Right cardiac atrium (tissue), 5 donors: ENCODE measurements around the gene OR2V2. TPM values are rescaled to one million over a fixed set of nuclear protein-coding genes. Genes with fewer than 3 reads are reported as not detected.

Experiments
- ATAC-seq, 2 donors: fragments of 200-7000 bp; cut with Tn5 transposase; one replicate each; pipeline versions ENCODE4 v1.8.0 to v1.9.1; 2020; ENCODE audit warnings: moderate library complexity in 2 of 2, mild to moderate bottlenecking in 1 of 2
- DNase-seq, 3 donors: peaks; one replicate each; pipeline ENCODE4 v3.0.0-alpha.2; 2020
- H3K27ac ChIP-seq: one replicate; pipeline ENCODE4 v1.5.1; 2013; ENCODE audit warnings: mild to moderate bottlenecking, low read length, control low read depth, moderate library complexity
- H3K27me3 ChIP-seq: one replicate; pipeline ENCODE4 v1.6.1; 2013; ENCODE audit not compliant: control insufficient read depth, insufficient read depth
- H3K4me1 ChIP-seq: one replicate; pipeline ENCODE4 v1.6.1; 2013; ENCODE audit warnings: low read length; ENCODE audit not compliant: control insufficient read depth, insufficient read depth
- H3K4me3 ChIP-seq: one replicate; pipeline ENCODE4 v1.5.1; 2013; ENCODE audit warnings: low read length, control low read depth
- H3K9me3 ChIP-seq: one replicate; pipeline ENCODE4 v1.6.1; 2013; ENCODE audit warnings: low read length; ENCODE audit not compliant: control insufficient read depth
- WGBS: extraction: QIAGEN DNeasy Blood & Tissue Kit; methylation state at CpG from one replicate; pipeline ENCODE4 v1.1.7; 2013; 5-methylcytosine and 5-hydroxymethylcytosine counted together
- intact Hi-C, 4 donors: fragments of 100-400 bp; cut with DNase I; formaldehyde crosslinking; loops; one replicate each; pipeline versions ENCODE4 v1.11.0 to v1.14.0; 2022 to 2023
- polyA plus RNA-seq: library from polyadenylated mRNA; stranded (reverse); fragments of 200-250 nt; gene quantifications from one replicate; pipeline ENCODE4 v1.2.3, GENCODE V29; 2013
- total RNA-seq, 4 donors: library from RNA; stranded (reverse); fragmentation: NEBNext Ultra II Directional; extraction: Animal tissue kit (Norgen Biotek cat#: 25700); gene quantifications; one replicate each; pipeline ENCODE4 v1.2.1, GENCODE V29; 2021
- donor health status: healthy with polysubstance abuse.
- donor health status: DM: no; HTN: yes; CAD: no.
- donor health status: DM: no; HTN: no; CAD: no.
- donor health status: DM: no; HTN: yes; CAD: no; lungs with severe emphysema.
- donor health status: DM: yes; HTN: yes; CAD: no.

OR2V2 gene
- total and polyA plus RNA-seq, 5 donors, result not detected

- 4% methylated on average over 37 of the region's 37 CpGs for WGBS
- H3K4me3 ChIP-seq, result no peak overlapping the region
- ATAC-seq (peak; percentile 23 to 24), DNase-seq (peak; percentile 79 to 91 (median 90))
- peaks cover 3% of the 10 kb centered on the region for H3K4me1 ChIP-seq
- intact Hi-C loops, result loop anchor here in 3 of 4 donors (2.0 to 10.0 kb wide), 3 partner anchors 19 to 57 kb away; partner anchors contain the start of genes RACK1 (in 2 of the 3) and TRIM41 (in 2 of the 3)
- H3K27me3 ChIP-seq, result no peaks in the 10 kb centered on the region
- H3K9me3 ChIP-seq, result no peaks in the 10 kb centered on the region
- H3K27ac ChIP-seq, result no peak overlapping the region
Observed at GRCh38 chr5:181187500-181188213, 40.3 kb downstream of the OR2V2 start.

DNA sequence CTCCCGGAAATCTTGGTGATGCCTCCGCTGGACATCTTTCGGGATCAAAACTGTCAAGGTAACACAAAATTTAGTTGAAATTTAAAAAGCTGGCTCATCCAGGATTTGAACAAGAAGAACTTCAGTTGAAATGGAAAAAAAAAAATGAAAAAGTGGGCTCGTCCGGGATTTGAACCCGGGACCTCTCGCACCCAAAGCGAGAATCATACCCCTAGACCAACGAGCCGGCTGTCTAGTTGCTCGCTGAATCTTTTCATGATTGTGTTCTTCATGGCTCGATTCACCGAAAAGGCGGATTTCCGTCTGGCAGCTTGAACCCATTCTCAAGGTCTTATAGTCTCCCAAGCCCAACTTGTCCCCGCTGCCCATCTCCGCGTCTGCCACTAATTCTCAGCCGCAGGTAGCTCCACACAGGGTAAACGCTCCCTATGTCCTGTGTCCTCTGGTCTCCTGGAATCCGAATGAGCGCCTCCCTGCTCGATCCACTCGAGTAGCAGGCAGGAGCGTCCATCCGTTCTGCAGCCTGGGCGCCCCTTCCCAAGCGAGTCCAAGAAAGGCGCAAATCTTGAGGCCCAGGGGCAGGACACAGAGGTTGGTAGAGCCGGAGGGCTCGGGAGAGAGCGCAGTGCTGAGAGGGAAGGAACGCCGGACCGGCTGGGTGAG is 41.4 kb downstream of the OR2V2 start:
- intact Hi-C loops, result loop anchor here in 3 of 4 donors (2.0 to 10.0 kb wide), 3 partner anchors 18 to 56 kb away; partner anchors contain the start of genes RACK1 (in 2 of the 3) and TRIM41 (in 2 of the 3)
- peak overlapping the region; percentile 76 for H3K4me3 ChIP-seq
- H3K27me3 ChIP-seq, result no peaks in the 10 kb centered on the region
- H3K4me1 ChIP-seq, result peaks cover 3% of the 10 kb centered on the region
- H3K27ac ChIP-seq, result peak overlapping the region; percentile 92
- H3K9me3 ChIP-seq, result no peaks in the 10 kb centered on the region
- DNase-seq (peak; percentile 61 to 83 (median 76)), ATAC-seq (peak; percentile 27 to 28)
- under 1% methylated on average over 35 of the region's 35 CpGs for WGBS

DNA sequence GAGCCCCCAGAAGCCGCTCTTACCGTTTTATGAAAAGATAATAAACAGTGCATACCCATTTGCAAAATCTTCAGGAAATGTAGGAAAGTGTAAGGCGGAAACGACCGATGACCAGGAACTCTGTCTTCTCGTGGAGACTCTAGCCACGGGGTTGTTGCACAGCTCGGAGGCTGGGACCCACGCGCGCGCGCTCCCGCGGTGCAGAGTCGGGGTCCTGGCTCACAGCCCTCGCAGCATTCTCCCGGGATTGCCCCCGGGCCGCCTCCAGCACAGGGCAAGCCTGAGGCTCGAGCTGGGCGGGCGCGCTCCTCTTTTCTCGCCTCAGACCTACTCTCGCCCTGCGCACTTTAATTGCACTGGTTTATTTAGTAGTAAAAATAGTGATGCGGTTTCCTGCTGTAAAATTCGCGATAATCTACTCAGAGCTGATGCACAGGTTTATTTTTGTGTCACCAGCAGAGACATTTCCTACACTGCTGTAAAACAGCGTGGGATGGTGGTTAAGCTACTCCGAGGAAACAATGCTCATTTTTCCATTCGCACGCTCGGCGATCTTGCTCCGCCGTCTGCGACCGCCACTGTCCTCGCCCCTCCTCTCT is 42.1 kb downstream of the OR2V2 start:
- intact Hi-C loops, result loop anchor here in 3 of 4 donors (2.0 to 10.0 kb wide), 3 partner anchors 17 to 55 kb away; partner anchors contain the start of genes RACK1 (in 2 of the 3) and TRIM41 (in 2 of the 3)
- Histone ChIP-seq H3K4me3 (peak overlapping the region; percentile 76), H3K9me3 (no peaks in the 10 kb centered on the region), H3K4me1 (peaks cover 4% of the 10 kb centered on the region), H3K27me3 (no peaks in the 10 kb centered on the region), H3K27ac (peak overlapping the region; percentile 28)
- no peak for ATAC-seq
- WGBS, result under 1% methylated on average over 41 of the region's 41 CpGs
- peak; percentile 54 to 78 (median 78) for DNase-seq

- under 1% methylated on average over 52 of the region's 52 CpGs for WGBS
- intact Hi-C loops, result loop anchor here in 3 of 4 donors (2.0 to 10.0 kb wide), 4 partner anchors 17 to 71 kb away; partner anchors contain the start of genes RACK1 (in 2 of the 3), TRIM41 (in 2 of the 3) and TRIM52 (in 1 of the 3)
- no peaks in the 10 kb centered on the region for H3K9me3 ChIP-seq
- peak in 2 of 3 donors; percentile 72 for DNase-seq
- H3K27ac ChIP-seq, result no peak overlapping the region
- H3K4me1 ChIP-seq, result peaks cover 7% of the 10 kb centered on the region
- no peaks in the 10 kb centered on the region for H3K27me3 ChIP-seq
- H3K4me3 ChIP-seq, result peak overlapping the region; percentile 76
- no peak for ATAC-seq
Observed at GRCh38 chr5:181189962-181190710, 42.8 kb downstream of the OR2V2 start.

GRCh38 chr5:181190711-181191525 is 43.5 kb downstream of the OR2V2 start:
- Histone ChIP-seq H3K4me1 (peaks cover 7% of the 10 kb centered on the region), H3K27me3 (no peaks in the 10 kb centered on the region), H3K9me3 (no peaks in the 10 kb centered on the region), H3K4me3 (peak overlapping the region; percentile 76), H3K27ac (peak overlapping the region; percentile 62)
- under 1% methylated on average over 66 of the region's 66 CpGs for WGBS
- ATAC-seq (peak; percentile 7 to 12), DNase-seq (peak; percentile 53 to 85 (median 72))
- intact Hi-C loops, result loop anchor here in 1 of 4 donors (2.0 kb wide), 1 partner anchor 70 kb away; the partner anchor contains the start of gene TRIM52

DNA sequence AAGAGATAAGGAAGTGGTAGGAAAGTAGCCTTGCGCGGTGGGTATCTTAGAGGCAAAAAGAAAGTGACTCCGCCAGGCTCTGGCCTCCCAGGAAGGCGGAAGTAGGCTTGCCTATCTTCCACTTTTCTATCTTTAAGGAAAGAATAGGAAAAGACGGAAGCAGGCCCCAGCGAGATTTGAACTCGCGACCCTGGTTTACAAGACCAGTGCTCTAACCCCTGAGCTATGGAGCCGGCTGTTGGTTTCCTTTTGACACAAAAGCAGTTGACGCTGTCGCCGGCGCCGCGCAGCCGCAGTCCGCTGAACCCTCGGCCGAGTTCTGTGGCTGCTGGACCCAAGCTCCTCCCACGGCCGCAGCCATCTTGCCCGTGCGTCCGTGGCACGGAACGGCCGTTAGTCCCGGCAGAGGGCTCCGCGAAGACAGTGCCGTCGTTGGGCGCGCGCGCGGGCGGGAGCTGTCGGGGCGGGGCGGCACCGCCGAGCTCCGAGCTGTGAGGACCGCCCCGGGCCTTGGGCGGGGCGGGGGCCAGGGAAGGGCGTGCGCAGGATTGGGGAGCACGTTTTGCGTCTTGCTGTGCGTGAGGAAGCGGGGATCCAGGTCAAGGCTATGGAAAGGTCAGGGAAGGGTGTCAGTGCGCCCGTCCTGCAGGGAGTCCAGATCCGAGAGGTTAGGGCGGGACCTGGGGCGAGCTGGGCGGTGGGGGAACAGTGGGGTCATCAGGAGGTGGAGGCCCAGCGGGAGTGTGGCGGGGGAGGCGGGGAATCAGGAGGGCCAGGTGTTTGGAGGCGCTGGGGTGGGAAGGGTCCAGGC is 44.3 kb downstream of the OR2V2 start:
- Histone ChIP-seq H3K27me3 (no peaks in the 10 kb centered on the region), H3K4me1 (peaks cover 7% of the 10 kb centered on the region), H3K27ac (peak overlapping the region; percentile 96), H3K4me3 (peak overlapping the region; percentile 76), H3K9me3 (no peaks in the 10 kb centered on the region)
- WGBS, result under 1% methylated on average over 64 of the region's 64 CpGs
- peak; percentile 84 to 89 for ATAC-seq
- intact Hi-C loops, result loop anchor here in 1 of 4 donors (2.0 kb wide), 2 partner anchors 15 to 69 kb away; partner anchors contain the start of gene TRIM52
- DNase-seq, result peak; percentile 95 to 98 (median 98)

GRCh38 chr5:181192337-181193046 is 45.1 kb downstream of the OR2V2 start:
- no peak for ATAC-seq
- Histone ChIP-seq H3K4me1 (peaks cover 7% of the 10 kb centered on the region), H3K4me3 (peak overlapping the region; percentile 76), H3K27ac (peak overlapping the region; percentile 96), H3K27me3 (no peaks in the 10 kb centered on the region), H3K9me3 (no peaks in the 10 kb centered on the region)
- intact Hi-C loops, result loop anchor here in 1 of 4 donors (2.0 kb wide), 1 partner anchor 14 kb away; no protein-coding TSS in a partner anchor
- 57% methylated on average over 12 of the region's 12 CpGs for WGBS
- DNase-seq, result peak in 1 of 3 donors; percentile 69

DNA sequence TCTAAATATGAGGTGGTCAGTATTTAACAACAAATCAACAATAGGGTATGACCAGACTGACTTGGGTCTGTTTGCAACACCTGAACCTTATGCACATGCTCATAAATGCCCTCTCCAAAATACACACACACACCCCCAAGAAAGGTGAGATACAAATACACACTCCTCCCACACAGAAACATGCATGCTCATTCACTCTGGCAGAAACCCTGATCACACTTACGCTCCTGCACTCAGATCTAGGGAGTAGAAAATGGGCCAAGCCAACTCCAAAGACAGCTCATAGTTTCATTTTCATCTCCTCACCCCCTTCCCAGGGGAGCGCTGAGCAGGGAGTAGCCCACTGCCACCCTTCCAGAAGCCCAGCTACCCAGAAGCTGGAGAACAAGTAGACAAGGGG is 46.3 kb downstream of the OR2V2 start:
- no peak for DNase-seq
- peaks cover 7% of the 10 kb centered on the region for H3K4me1 ChIP-seq
- intact Hi-C loops, result loop anchor here in 1 of 4 donors (2.0 kb wide), 1 partner anchor 13 kb away; no protein-coding TSS in a partner anchor
- WGBS, result 89% methylated on average over 2 of the region's 2 CpGs
- no peaks in the 10 kb centered on the region for H3K9me3 ChIP-seq
- H3K27me3 ChIP-seq, result no peaks in the 10 kb centered on the region
- H3K4me3 ChIP-seq, result no peak overlapping the region
- no peak overlapping the region for H3K27ac ChIP-seq
- ATAC-seq, result no peak
